ENCODE results near the gene MEF2B. TPM values are rescaled to one million over a fixed set of nuclear protein-coding genes. Genes with fewer than 3 reads are reported as not detected.
"Not testable (repeated sequence)": the region's sequence is repeated elsewhere in the genome, so short reads cannot be mapped to it uniquely, and the experiment has no call there.

Gene MEF2B
- total RNA-seq, 2 donors from 2014 or later: 0.21 to 0.55 TPM

GRCh38 chr19:19165396-19165795 lies 4.7 kb downstream of the MEF2B start:
- intact Hi-C loops (cut with DNase I): no loop called here
- DNase-seq: no peak
- ATAC-seq: no peak

GRCh38 chr19:19162495-19162894 lies 7.6 kb downstream of the MEF2B start:
- ATAC-seq: no peak

GRCh38 chr19:19160461-19161035 lies 9.5 kb downstream of the MEF2B start:
- intact Hi-C loops (cut with DNase I): no loop called here
- DNase-seq (no peak), ATAC-seq (peak in 1 of 2 donors; percentile 20)

More at GRCh38 chr19:19162495-19162894, 7.6 kb downstream of the MEF2B start:
- intact Hi-C loops (cut with DNase I): no loop called here
- no peak for DNase-seq

GRCh38 chr19:19159534-19159933 lies 10.5 kb downstream of the MEF2B start:
- DNase-seq (no peak), ATAC-seq (no peak)
- intact Hi-C loops (cut with DNase I): no loop called here

GRCh38 chr19:19157808-19158207 lies 12.3 kb downstream of the MEF2B start:
- ATAC-seq: no peak
- intact Hi-C loops (cut with DNase I): no loop called here
- no peak for DNase-seq

GRCh38 chr19:19155495-19156219 lies 14.4 kb downstream of the MEF2B start:
- DNase-seq (no peak), ATAC-seq (no peak)
- intact Hi-C loops (cut with DNase I): no loop called here

- intact Hi-C loops (cut with DNase I): no loop called here
- ATAC-seq: no peak
- DNase-seq: no peak
These were observed 15.1 kb downstream of the MEF2B start for GRCh38 chr19:19154768-19155494.

- DNase-seq (no peak), ATAC-seq (peak in 1 of 2 donors; percentile 19)
- intact Hi-C loops (cut with DNase I): no loop called here
These were observed 17.2 kb downstream of the MEF2B start for GRCh38 chr19:19152668-19153384.

GRCh38 chr19:19151418-19151817 lies 18.6 kb downstream of the MEF2B start:
- ATAC-seq (no peak), DNase-seq (no peak)
- intact Hi-C loops (cut with DNase I): no loop called here

GRCh38 chr19:19149435-19149834 lies 20.6 kb downstream of the MEF2B start:
- intact Hi-C loops (cut with DNase I): loop anchor here (5.0 to 10.0 kb wide), 2 partner anchors 195 to 343 kb away; no protein-coding TSS in a partner anchor
- ATAC-seq (no peak), DNase-seq (no peak)

GRCh38 chr19:19148504-19148903 lies 21.6 kb downstream of the MEF2B start:
- not testable (repeated sequence) for DNase-seq, ATAC-seq
- intact Hi-C loops (cut with DNase I): loop anchor here (5.0 to 10.0 kb wide), 2 partner anchors 196 to 344 kb away; no protein-coding TSS in a partner anchor

- DNase-seq (no peak), ATAC-seq (no peak)
- intact Hi-C loops (cut with DNase I): loop anchor here (5.0 to 10.0 kb wide), 2 partner anchors 197 to 345 kb away; no protein-coding TSS in a partner anchor
These were observed 22.7 kb downstream of the MEF2B start for GRCh38 chr19:19147344-19147743.

GRCh38 chr19:19146865-19147264 lies 23.2 kb downstream of the MEF2B start:
- no peak for ATAC-seq
- intact Hi-C loops (cut with DNase I): loop anchor here (5.0 to 10.0 kb wide), 2 partner anchors 198 to 345 kb away; no protein-coding TSS in a partner anchor
- no peak for DNase-seq

GRCh38 chr19:19145684-19146608 lies 24.1 kb downstream of the MEF2B start:
- intact Hi-C loops (cut with DNase I): loop anchor here (5.0 to 10.0 kb wide), 2 partner anchors 199 to 346 kb away; no protein-coding TSS in a partner anchor
- DNase-seq (peak; percentile 80), ATAC-seq (peak; percentile 70 to 81)

GRCh38 chr19:19145281-19145680 lies 24.8 kb downstream of the MEF2B start:
- ATAC-seq (peak in 1 of 2 donors; percentile 27), DNase-seq (no peak)
- intact Hi-C loops (cut with DNase I): loop anchor here (5.0 to 10.0 kb wide), 2 partner anchors 200 to 347 kb away; no protein-coding TSS in a partner anchor

GRCh38 chr19:19142347-19142746 lies 27.7 kb downstream of the MEF2B start:
- no peak for ATAC-seq
- no peak for DNase-seq
- intact Hi-C loops (cut with DNase I): loop anchor here in 1 of 2 donors (5.0 to 10.0 kb wide), 2 partner anchors 85 to 202 kb away; no protein-coding TSS in a partner anchor

- intact Hi-C loops (cut with DNase I): loop anchor here in 1 of 2 donors (5.0 to 10.0 kb wide), 2 partner anchors 83 to 204 kb away; no protein-coding TSS in a partner anchor
- no peak for ATAC-seq
- DNase-seq: no peak
These were observed 29.6 kb downstream of the MEF2B start for GRCh38 chr19:19140476-19140875.

GRCh38 chr19:19139876-19140229 lies 30.2 kb downstream of the MEF2B start:
- no peak for ATAC-seq

More at GRCh38 chr19:19139876-19140229, 30.2 kb downstream of the MEF2B start:
- intact Hi-C loops (cut with DNase I): loop anchor here (2.0 to 10.0 kb wide), 3 partner anchors 83 to 205 kb away; no protein-coding TSS in a partner anchor
- DNase-seq: no peak

All from left cardiac atrium (tissue), 4 donors.